Vagina (tissue), 2 donors: ENCODE measurements around the gene HNRNPA0.

ENCODE experiments used
- CTCF ChIP-seq, 3 experiments: fragments of 450-650 bp in 2 of 3; fragments of 200-600 bp in 1 of 3; sonication (generic) in 1 of 3; IDR thresholded peaks; one replicate each; pipeline ENCODE4 v1.5.1; 2017 to 2019; ENCODE audit warnings: antibody characterized with exemption in 3 of 3, mild to moderate bottlenecking in 2 of 3, moderate library complexity in 2 of 3
- POLR2A ChIP-seq, 2 donors: fragments of 450-650 bp; IDR thresholded peaks; one replicate each; pipeline ENCODE4 v1.6.1; 2017; ENCODE audit warnings: antibody characterized with exemption in 2 of 2, mild to moderate bottlenecking in 2 of 2, moderate library complexity in 2 of 2
- POLR2AphosphoS5 ChIP-seq, 2 donors: sonication (generic); formaldehyde crosslinking; IDR thresholded peaks; one replicate each; pipeline ENCODE4 v1.9.0; 2017; ENCODE audit warnings: antibody characterized with exemption in 2 of 2, mild to moderate bottlenecking in 2 of 2, low read depth in 1 of 2; ENCODE audit not compliant: insufficient read depth in 1 of 2

GRCh38 chr5:137791387-137791786 lies 37.2 kb upstream of the HNRNPA0 start:
- TF ChIP-seq POLR2A (IDR thresholded peaks at IDR 0.05) (no peak), CTCF (IDR thresholded peaks at IDR 0.05) (no peak), POLR2AphosphoS5 (IDR thresholded peaks at IDR 0.05; ENCODE audit: insufficient read depth in 1 of 2, low read depth in 1 of 2) (no peak)
